ENCODE measurements around the gene NOP14. TPM values are rescaled to one million over a fixed set of nuclear protein-coding genes. Genes with fewer than 3 reads are reported as not detected.
A peak's percentile ranks its signal among the peaks of the same experiment; 100 is the strongest.

Gene NOP14
- total and polyA plus RNA-seq, 8 donors, result 11.1 to 31.0 (median 17.4) TPM

- Histone ChIP-seq H3K27me3 (no peaks in the 10 kb centered on the region), H3K4me1 (peaks cover 12 to 25% (median 16%) of the 10 kb centered on the region in 3 donors), H3K36me3 (peaks cover 0 to 34% (median 9%) of the 10 kb centered on the region in 3 donors), H3K27ac (no peak overlapping the region), H3K9me3 (no peaks in the 10 kb centered on the region), H3K4me3 (no peak overlapping the region)
- WGBS, 2 donors, result 89 to 92% methylated on average over 8 of the region's 8 CpGs
- ATAC-seq (no peak), DNase-seq (no peak), FAIRE-seq (no peak)
- no peak for TF ChIP-seq CTCF (IDR thresholded peaks at IDR 0.05)
- intact Hi-C loops (cut with DNase I), result no loop called here
Measured at GRCh38 chr4:2906218-2906617, 57.0 kb downstream of the NOP14 start.

- TF ChIP-seq CTCF (IDR thresholded peaks at IDR 0.05), result no peak
- H3K27ac ChIP-seq, result no peak overlapping the region
- DNase-seq (no peak), FAIRE-seq (no peak), ATAC-seq (no peak)
- 92 to 96% methylated on average over 13 of the region's 13 CpGs for WGBS, 2 donors
- H3K36me3 ChIP-seq, result peaks cover 0 to 34% (median 6%) of the 10 kb centered on the region in 3 donors
- H3K27me3 ChIP-seq, result no peaks in the 10 kb centered on the region
- no peaks in the 10 kb centered on the region for H3K9me3 ChIP-seq
- intact Hi-C loops (cut with DNase I), result no loop called here
- peaks cover 12 to 30% (median 16%) of the 10 kb centered on the region in 3 donors for H3K4me1 ChIP-seq
- H3K4me3 ChIP-seq, result no peak overlapping the region
Measured at GRCh38 chr4:2905544-2905943, 57.7 kb downstream of the NOP14 start.

- intact Hi-C loops (cut with DNase I), result no loop called here
- ATAC-seq, result peak in 1 of 4 donors; percentile 40
- no peak for TF ChIP-seq CTCF (IDR thresholded peaks at IDR 0.05)
- DNase-seq, result no peak
- no peak overlapping the region for H3K4me3 ChIP-seq
- FAIRE-seq, result no peak
- WGBS, 2 donors, result 8 to 23% methylated on average over 2 of the region's 2 CpGs
- no peaks in the 10 kb centered on the region for H3K9me3 ChIP-seq
- peaks cover 0 to 17% (median under 1%) of the 10 kb centered on the region in 3 donors for H3K4me1 ChIP-seq
- no peak overlapping the region for H3K27ac ChIP-seq
- H3K36me3 ChIP-seq, result peaks cover 0 to 50% (median 16%) of the 10 kb centered on the region in 3 donors
- H3K27me3 ChIP-seq, result no peaks in the 10 kb centered on the region
Measured at GRCh38 chr4:2902126-2902525, 61.1 kb downstream of the NOP14 start.

GRCh38 chr4:2901186-2901585 is 62.0 kb downstream of the NOP14 start:
- no peak for DNase-seq
- intact Hi-C loops (cut with DNase I), result no loop called here
- Histone ChIP-seq H3K4me1 (peaks cover 0 to 14% (median 0%) of the 10 kb centered on the region in 3 donors), H3K27ac (no peak overlapping the region), H3K4me3 (no peak overlapping the region), H3K9me3 (no peaks in the 10 kb centered on the region), H3K27me3 (no peaks in the 10 kb centered on the region), H3K36me3 (peaks cover 0 to 49% (median 16%) of the 10 kb centered on the region in 3 donors)
- ATAC-seq, result peak in 3 of 4 donors; percentile 23 to 59 (median 32)
- WGBS, 2 donors, result 50 to 69% methylated on average over 3 of the region's 3 CpGs
- FAIRE-seq, result no peak
- no peak for TF ChIP-seq CTCF (IDR thresholded peaks at IDR 0.05)

- DNase-seq, result no peak
- peaks cover 0 to 50% (median 16%) of the 10 kb centered on the region in 3 donors for H3K36me3 ChIP-seq
- no peak for ATAC-seq
- WGBS, 2 donors, result 90 to 96% methylated on average over 6 of the region's 6 CpGs
- no peak overlapping the region for H3K4me3 ChIP-seq
- intact Hi-C loops (cut with DNase I), result no loop called here
- H3K9me3 ChIP-seq, result no peaks in the 10 kb centered on the region
- H3K4me1 ChIP-seq, result peaks cover 0 to 14% (median 0%) of the 10 kb centered on the region in 3 donors
- no peaks in the 10 kb centered on the region for H3K27me3 ChIP-seq
- TF ChIP-seq CTCF (IDR thresholded peaks at IDR 0.05), result no peak
- H3K27ac ChIP-seq, result no peak overlapping the region
- no peak for FAIRE-seq
Measured at GRCh38 chr4:2900741-2901140, 62.5 kb downstream of the NOP14 start.

Measured in pancreas (tissue), 10 donors.